OCI-LY1 (cell line): ENCODE measurements around the gene RTRAF.

Experiments used
- H2AFZ ChIP-seq: fragments of 200-600 bp; sonication (generic), shearing (Covaris generic); 2 replicates; pipeline ENCODE4 v1.6.0; 2014; ENCODE audit warnings: antibody characterized with exemption, mild to moderate bottlenecking, low read length
- H3F3A ChIP-seq: fragments of 200-600 bp; sonication (generic), shearing (Covaris generic); 2 replicates; pipeline ENCODE4 v1.6.0; 2014; ENCODE audit warnings: mild to moderate bottlenecking, antibody characterized with exemption, low read length, moderate library complexity; ENCODE audit not compliant: insufficient read depth
- H3K27ac ChIP-seq: fragments of 200-600 bp; sonication (generic); 2 replicates; pipeline ENCODE4 v1.5.1; 2014; ENCODE audit warnings: low read length, mixed run types, mild to moderate bottlenecking, low read depth; ENCODE audit not compliant: poor library complexity, severe bottlenecking
- H3K27me3 ChIP-seq: fragments of 200-600 bp; sonication (generic); 2 replicates; pipeline ENCODE4 v1.6.0; 2014; ENCODE audit warnings: antibody characterized with exemption, mild to moderate bottlenecking, low read length, moderate library complexity; ENCODE audit not compliant: insufficient read depth
- H3K36me3 ChIP-seq: fragments of 200-600 bp; sonication (generic); 2 replicates; pipeline ENCODE4 v1.6.1; 2014; ENCODE audit warnings: mild to moderate bottlenecking, antibody characterized with exemption, low read length, moderate library complexity, mixed read lengths; ENCODE audit not compliant: insufficient read depth
- H3K4me1 ChIP-seq: fragments of 200-600 bp; sonication (generic); 2 replicates; pipeline ENCODE4 v1.5.1; 2014; ENCODE audit warnings: mild to moderate bottlenecking, low read length, moderate library complexity; ENCODE audit not compliant: insufficient read depth, severe bottlenecking
- H3K4me2 ChIP-seq: fragments of 200-600 bp; sonication (generic), shearing (Covaris generic); 2 replicates; pipeline ENCODE4 v1.6.1; 2014; ENCODE audit warnings: low read length
- H3K4me3 ChIP-seq: fragments of 200-600 bp; sonication (generic); 2 replicates; pipeline ENCODE4 v1.5.1; 2014; ENCODE audit warnings: low read length, low read depth, mild to moderate bottlenecking, mixed read lengths; ENCODE audit not compliant: poor library complexity, severe bottlenecking
- H3K79me2 ChIP-seq: fragments of 200-600 bp; shearing (Covaris generic); 2 replicates; pipeline ENCODE4 v1.6.1; 2016; ENCODE audit warnings: mixed run types, low read length, mixed read lengths; ENCODE audit not compliant: insufficient read depth
- H3K9ac ChIP-seq: fragments of 200-600 bp; sonication (generic), shearing (Covaris generic); 2 replicates; pipeline ENCODE4 v1.6.1; 2014; ENCODE audit warnings: mild to moderate bottlenecking, low read length, mixed read lengths
- H3K9me2 ChIP-seq: fragments of 200-600 bp; sonication (generic), shearing (Covaris generic); 2 replicates; pipeline ENCODE4 v1.6.1; 2014; ENCODE audit warnings: low read depth, mild to moderate bottlenecking, low read length, mixed read lengths
- H3K9me3 ChIP-seq: fragments of 200-600 bp; shearing (Covaris generic); 2 replicates; pipeline ENCODE4 v1.6.1; 2014; ENCODE audit warnings: low read length, mixed read lengths
- H4K20me1 ChIP-seq: fragments of 200-600 bp; sonication (generic), shearing (Covaris generic); 2 replicates; pipeline ENCODE4 v1.6.0; 2016; ENCODE audit warnings: mild to moderate bottlenecking, low read length; ENCODE audit not compliant: insufficient read depth
- EZH2 ChIP-seq: fragments of 200-600 bp; sonication (generic), shearing (Covaris generic); IDR thresholded peaks from 2 replicates; pipeline ENCODE4 v1.8.0; 2017; ENCODE audit warnings: borderline replicate concordance, mixed run types, mild to moderate bottlenecking, antibody characterized with exemption, low read length, moderate library complexity, mixed read lengths
- TF ChIP-seq, protein P1 (sequence below): fragments of 200-600 bp; sonication (generic), shearing (Covaris generic); IDR thresholded peaks from 2 replicates; pipeline ENCODE4 v1.5.1; 2017; ENCODE audit warnings: mild to moderate bottlenecking, antibody characterized with exemption, low read length, moderate library complexity, mixed read lengths

The RTRAF gene

DNA sequence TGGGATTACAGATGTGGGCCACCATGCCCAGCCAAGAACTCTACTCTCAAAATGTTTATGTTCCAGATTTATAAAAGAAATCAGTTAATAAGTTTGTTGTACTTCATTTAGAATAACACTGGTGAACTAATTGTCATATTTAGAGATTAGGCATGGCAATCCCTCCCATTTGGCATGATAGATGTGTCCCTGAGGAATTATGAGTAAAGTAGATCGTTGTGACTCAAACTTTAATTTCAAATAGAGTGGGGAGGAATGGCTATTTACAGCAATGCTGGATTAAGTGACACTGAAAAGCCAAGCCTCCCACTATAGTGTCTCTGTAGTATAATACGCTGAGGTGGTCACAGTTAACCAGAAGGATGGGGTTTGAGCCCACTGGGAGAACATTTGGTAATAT lies 39.3 kb upstream of the RTRAF start:
- Histone ChIP-seq H2AFZ (no peak overlapping the region), H3K27me3 (0 out of 2 replicates have a peak, but pooled peaks cover 4% of the 10 kb centered on the region), H3K79me2 (no peaks in the 10 kb centered on the region), H3K4me2 (no peak overlapping the region), H3K4me3 (no peak overlapping the region), H3K9me2 (no peaks in the 10 kb centered on the region), H3F3A (no peaks in the 10 kb centered on the region), H3K27ac (no peak overlapping the region), H3K4me1 (no peaks in the 10 kb centered on the region), H4K20me1 (no peaks in the 10 kb centered on the region), H3K9ac (no peak overlapping the region), H3K9me3 (no peaks in the 10 kb centered on the region), H3K36me3 (no peaks in the 10 kb centered on the region)
- TF ChIP-seq, protein P1, sequence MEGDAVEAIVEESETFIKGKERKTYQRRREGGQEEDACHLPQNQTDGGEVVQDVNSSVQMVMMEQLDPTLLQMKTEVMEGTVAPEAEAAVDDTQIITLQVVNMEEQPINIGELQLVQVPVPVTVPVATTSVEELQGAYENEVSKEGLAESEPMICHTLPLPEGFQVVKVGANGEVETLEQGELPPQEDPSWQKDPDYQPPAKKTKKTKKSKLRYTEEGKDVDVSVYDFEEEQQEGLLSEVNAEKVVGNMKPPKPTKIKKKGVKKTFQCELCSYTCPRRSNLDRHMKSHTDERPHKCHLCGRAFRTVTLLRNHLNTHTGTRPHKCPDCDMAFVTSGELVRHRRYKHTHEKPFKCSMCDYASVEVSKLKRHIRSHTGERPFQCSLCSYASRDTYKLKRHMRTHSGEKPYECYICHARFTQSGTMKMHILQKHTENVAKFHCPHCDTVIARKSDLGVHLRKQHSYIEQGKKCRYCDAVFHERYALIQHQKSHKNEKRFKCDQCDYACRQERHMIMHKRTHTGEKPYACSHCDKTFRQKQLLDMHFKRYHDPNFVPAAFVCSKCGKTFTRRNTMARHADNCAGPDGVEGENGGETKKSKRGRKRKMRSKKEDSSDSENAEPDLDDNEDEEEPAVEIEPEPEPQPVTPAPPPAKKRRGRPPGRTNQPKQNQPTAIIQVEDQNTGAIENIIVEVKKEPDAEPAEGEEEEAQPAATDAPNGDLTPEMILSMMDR: no peak
- TF ChIP-seq EZH2: no peak

DNA sequence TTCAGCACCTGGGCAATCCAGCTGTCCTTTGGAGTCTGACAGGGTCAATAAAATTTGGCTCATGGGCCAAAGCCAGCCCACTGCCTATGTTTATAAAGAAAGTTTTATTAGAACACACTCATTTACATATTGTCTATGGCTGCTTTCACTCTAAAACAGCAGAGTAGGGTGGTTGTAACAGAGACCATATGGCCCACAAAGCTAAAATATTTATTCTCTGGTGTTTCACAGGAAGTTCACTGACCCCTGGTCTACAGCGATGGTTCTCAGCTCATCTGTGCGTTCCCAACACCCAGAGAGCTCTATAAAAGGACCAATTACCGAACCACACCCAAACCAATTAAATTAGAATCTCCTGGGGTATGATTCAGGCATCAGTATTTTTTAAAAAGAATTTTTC lies 37.7 kb upstream of the RTRAF start:
- TF ChIP-seq, protein P1: no peak
- TF ChIP-seq EZH2: no peak
- Histone ChIP-seq H3K9ac (no peak overlapping the region), H4K20me1 (no peaks in the 10 kb centered on the region), H3K9me2 (no peaks in the 10 kb centered on the region), H3K27ac (no peak overlapping the region), H3K36me3 (no peaks in the 10 kb centered on the region), H3K27me3 (0 out of 2 replicates have a peak, but pooled peaks cover 4% of the 10 kb centered on the region), H3K4me2 (no peak overlapping the region), H3K4me1 (no peaks in the 10 kb centered on the region), H3F3A (no peaks in the 10 kb centered on the region), H3K4me3 (no peak overlapping the region), H3K9me3 (no peaks in the 10 kb centered on the region), H3K79me2 (no peaks in the 10 kb centered on the region), H2AFZ (no peak overlapping the region)

- H3F3A ChIP-seq: no peaks in the 10 kb centered on the region
- no peaks in the 10 kb centered on the region for H3K9me3 ChIP-seq
- H3K4me1 ChIP-seq: no peaks in the 10 kb centered on the region
- no peaks in the 10 kb centered on the region for H3K36me3 ChIP-seq
- no peaks in the 10 kb centered on the region for H3K79me2 ChIP-seq
- no peaks in the 10 kb centered on the region for H3K27me3 ChIP-seq
- H3K4me3 ChIP-seq: no peak overlapping the region
- no peaks in the 10 kb centered on the region for H3K9me2 ChIP-seq
- H3K4me2 ChIP-seq: no peak overlapping the region
- no peak for TF ChIP-seq EZH2
- TF ChIP-seq, protein P1: no peak
- H3K9ac ChIP-seq: no peak overlapping the region
- no peak overlapping the region for H3K27ac ChIP-seq
- H2AFZ ChIP-seq: no peak overlapping the region
- H4K20me1 ChIP-seq: no peaks in the 10 kb centered on the region
These were observed 35.3 kb upstream of the RTRAF start for GRCh38 chr14:51954031-51954430.
